Testis (tissue), 3 donors: ENCODE data around the gene AMDHD2. TPM values are rescaled to one million over a fixed set of nuclear protein-coding genes. Genes with fewer than 3 reads are reported as not detected.

Source experiments
- DNase-seq: peaks from one replicate; pipeline ENCODE4 v3.0.0-alpha.2; 2019
- H3K27ac ChIP-seq, 2 donors: fragments of 200-600 bp; sonication (generic); one replicate each; pipeline ENCODE4 v1.5.1; 2019
- H3K27me3 ChIP-seq: fragments of 200-600 bp; sonication (generic); one replicate; pipeline ENCODE4 v1.5.1; 2019
- H3K36me3 ChIP-seq: fragments of 200-600 bp; sonication (generic); one replicate; pipeline ENCODE4 v1.5.1; 2017; ENCODE audit warnings: low read depth; ENCODE audit errors: missing control alignments
- H3K4me1 ChIP-seq: fragments of 200-600 bp; sonication (generic); one replicate; pipeline ENCODE4 v1.5.1; 2019
- H3K4me3 ChIP-seq, 2 donors: fragments of 200-600 bp; sonication (generic); one replicate each; pipeline ENCODE4 v1.5.1; 2017 to 2019
- H3K9me3 ChIP-seq: fragments of 200-600 bp; sonication (generic); one replicate; pipeline ENCODE4 v1.5.1; 2017
- POLR2A ChIP-seq: fragments of 450-650 bp; IDR thresholded peaks from one replicate; pipeline ENCODE4 v1.6.1; 2017; ENCODE audit warnings: antibody characterized with exemption, mild to moderate bottlenecking, moderate library complexity
- WGBS, 2 donors: methylation state at CpG; one replicate each; pipeline ENCODE4 v1.1.5; 2018; 5-methylcytosine and 5-hydroxymethylcytosine counted together
- intact Hi-C: fragments of 100-400 bp; cut with DNase I; formaldehyde crosslinking; loops from one replicate; pipeline ENCODE4 v1.15.1; 2023; ENCODE audit warnings: low total_unique reads
- polyA plus RNA-seq: library from polyadenylated mRNA; stranded (reverse); fragments of 350-450 nt; fragmentation: Illumina TruSeq; extraction: RNeasy Lipid Tissue Mini Kit (QIAGEN cat#74804); gene quantifications from one replicate; pipeline ENCODE4 v1.2.3, GENCODE V29; 2014; ENCODE audit warnings: low read depth, low replicate concordance; ENCODE audit not compliant: insufficient read depth
- total RNA-seq, 2 donors: library from RNA; depleted of rRNA; stranded (reverse); fragments of >200 nt; gene quantifications; one replicate each; pipeline ENCODE4 v1.2.3, GENCODE V29; 2016
- TF ChIP-seq, protein P1 (sequence below), 3 experiments: fragments of 450-650 bp in 2 of 3; fragments of 200-600 bp in 1 of 3; sonication (generic) in 1 of 3; IDR thresholded peaks; one replicate each; pipeline ENCODE4 v1.5.1; 2016 to 2019; ENCODE audit warnings: antibody characterized with exemption in 3 of 3, mild to moderate bottlenecking in 2 of 3, moderate library complexity in 1 of 3

AMDHD2 gene
- total and polyA plus RNA-seq, 3 donors from 2014 or later = 58.6 to 78.8 (median 72.8) TPM

DNA sequence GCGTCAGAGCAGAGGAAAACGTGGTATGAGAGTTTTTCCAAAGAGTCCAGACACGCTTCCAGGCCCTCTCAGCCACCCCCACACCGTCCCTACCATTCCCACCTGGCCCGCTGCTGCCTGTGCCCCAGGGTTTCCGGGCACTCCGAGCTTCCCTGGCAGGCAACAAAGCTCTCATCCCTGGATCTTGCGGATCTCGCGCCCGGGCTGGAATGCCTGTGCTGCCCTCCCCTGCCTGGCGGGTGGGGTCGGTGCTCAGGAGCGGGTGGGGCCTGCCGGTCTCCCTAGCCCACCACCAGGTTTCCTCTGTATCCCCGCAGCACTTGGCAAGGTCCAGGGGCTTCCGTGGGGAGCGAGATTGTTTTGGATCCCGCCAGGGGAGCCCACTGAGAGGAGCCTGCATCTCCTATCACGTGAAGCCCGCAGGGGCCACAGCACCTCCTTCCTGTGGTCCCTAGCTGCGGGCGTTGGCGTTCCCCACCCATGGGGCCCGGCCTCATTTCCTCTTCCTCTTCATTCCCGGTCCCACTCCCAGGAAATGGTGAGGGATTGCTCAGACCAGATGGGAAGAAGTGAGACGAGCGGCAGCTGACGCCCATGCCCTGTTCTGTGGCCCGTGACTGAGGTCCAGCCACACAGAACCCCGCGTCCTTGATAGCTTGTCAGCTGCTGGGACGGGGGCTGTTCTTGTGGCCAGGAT, 34.2 kb upstream of the AMDHD2 start:
- Histone ChIP-seq H3K9me3 (no peaks in the 10 kb centered on the region), H3K36me3 (no peaks in the 10 kb centered on the region), H3K4me1 (peaks cover 19% of the 10 kb centered on the region), H3K27ac (no peak overlapping the region), H3K4me3 (no peak overlapping the region), H3K27me3 (no peaks in the 10 kb centered on the region)
- 83 to 87% methylated on average over 6 to 33 of the region's 33 CpGs for WGBS, 2 donors
- DNase-seq = no peak
- intact Hi-C loops = loop anchor here (10.0 kb wide), 1 partner anchor 151 kb away; no protein-coding TSS in a partner anchor
- TF ChIP-seq, protein P1, sequence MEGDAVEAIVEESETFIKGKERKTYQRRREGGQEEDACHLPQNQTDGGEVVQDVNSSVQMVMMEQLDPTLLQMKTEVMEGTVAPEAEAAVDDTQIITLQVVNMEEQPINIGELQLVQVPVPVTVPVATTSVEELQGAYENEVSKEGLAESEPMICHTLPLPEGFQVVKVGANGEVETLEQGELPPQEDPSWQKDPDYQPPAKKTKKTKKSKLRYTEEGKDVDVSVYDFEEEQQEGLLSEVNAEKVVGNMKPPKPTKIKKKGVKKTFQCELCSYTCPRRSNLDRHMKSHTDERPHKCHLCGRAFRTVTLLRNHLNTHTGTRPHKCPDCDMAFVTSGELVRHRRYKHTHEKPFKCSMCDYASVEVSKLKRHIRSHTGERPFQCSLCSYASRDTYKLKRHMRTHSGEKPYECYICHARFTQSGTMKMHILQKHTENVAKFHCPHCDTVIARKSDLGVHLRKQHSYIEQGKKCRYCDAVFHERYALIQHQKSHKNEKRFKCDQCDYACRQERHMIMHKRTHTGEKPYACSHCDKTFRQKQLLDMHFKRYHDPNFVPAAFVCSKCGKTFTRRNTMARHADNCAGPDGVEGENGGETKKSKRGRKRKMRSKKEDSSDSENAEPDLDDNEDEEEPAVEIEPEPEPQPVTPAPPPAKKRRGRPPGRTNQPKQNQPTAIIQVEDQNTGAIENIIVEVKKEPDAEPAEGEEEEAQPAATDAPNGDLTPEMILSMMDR (IDR thresholded peaks at IDR 0.05) = no peak
- no peak for TF ChIP-seq POLR2A

DNA sequence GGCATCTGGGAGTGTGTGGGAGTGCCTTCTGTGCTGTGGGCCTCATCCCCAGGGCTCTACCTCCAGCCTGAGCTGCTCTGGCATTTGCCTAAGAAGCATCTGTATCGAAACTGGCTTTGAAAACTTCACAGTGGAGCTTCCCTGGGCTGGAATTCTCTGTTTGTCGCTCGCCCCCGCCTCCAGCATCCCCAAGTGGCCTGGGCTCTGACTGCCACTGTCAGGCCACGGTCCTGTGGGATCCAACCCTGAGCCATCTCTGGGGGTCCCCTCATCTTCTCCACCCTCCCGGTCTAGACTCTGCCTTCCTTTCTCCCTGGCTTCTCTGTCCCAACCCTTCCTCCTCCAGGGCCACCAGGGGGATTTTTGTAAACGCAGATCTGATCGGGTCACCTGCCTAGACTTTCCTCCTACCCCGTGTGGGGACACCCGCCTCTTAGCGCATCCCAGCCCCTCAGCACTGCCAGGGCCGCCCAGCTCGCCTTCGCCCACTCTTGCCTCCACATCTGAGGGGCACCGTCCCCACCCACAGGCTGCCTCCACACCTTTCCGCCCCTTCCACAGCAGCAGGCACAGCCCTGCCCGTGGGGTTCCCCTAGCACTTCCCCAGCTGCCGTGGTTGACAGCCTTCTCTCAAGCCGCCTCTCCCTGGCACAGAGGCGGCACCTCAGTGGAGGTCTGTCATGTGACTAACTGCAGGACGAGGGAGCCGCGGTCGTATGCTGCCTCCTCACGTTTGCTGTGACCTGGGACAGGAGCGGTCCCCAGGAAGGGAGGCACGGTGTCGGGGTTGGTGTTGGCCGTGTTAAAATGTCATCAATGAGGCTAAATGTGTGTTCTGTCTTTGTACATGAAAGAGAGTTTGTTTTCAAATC, 33.3 kb upstream of the AMDHD2 start:
- TF ChIP-seq, protein P1 (IDR thresholded peaks at IDR 0.05) = peak in 1 of 3 experiments; percentile 33
- no peak for TF ChIP-seq POLR2A
- no peaks in the 10 kb centered on the region for H3K36me3 ChIP-seq
- H3K4me3 ChIP-seq = no peak overlapping the region
- 71 to 73% methylated on average over 27 to 29 of the region's 29 CpGs for WGBS, 2 donors
- no peaks in the 10 kb centered on the region for H3K9me3 ChIP-seq
- H3K27ac ChIP-seq = no peak overlapping the region
- peak; percentile 81 for DNase-seq
- intact Hi-C loops = loop anchor here (10.0 kb wide), 1 partner anchor 152 kb away; no protein-coding TSS in a partner anchor
- no peaks in the 10 kb centered on the region for H3K27me3 ChIP-seq
- peaks cover 19% of the 10 kb centered on the region for H3K4me1 ChIP-seq

DNA sequence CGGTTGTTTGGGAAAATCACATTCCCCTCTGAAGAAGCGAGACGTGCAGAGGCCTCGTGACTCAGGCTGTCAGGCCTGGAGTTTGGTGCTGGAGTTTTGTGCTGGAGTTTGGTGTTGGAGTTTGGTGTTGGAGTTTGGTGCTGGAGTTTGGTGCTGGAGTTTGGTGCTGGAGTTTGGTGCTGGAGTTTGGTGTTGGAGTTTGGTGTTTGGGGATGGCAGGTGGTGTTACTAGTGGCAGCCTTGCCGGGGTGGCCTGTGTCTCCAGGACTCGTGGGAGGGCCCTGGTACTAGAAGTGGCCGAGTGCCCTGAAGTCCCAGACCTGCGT, 32.7 kb upstream of the AMDHD2 start:
- DNase-seq = no peak
- TF ChIP-seq, protein P1 (IDR thresholded peaks at IDR 0.05) = no peak
- TF ChIP-seq POLR2A = no peak
- Histone ChIP-seq H3K27ac (no peak overlapping the region), H3K27me3 (no peaks in the 10 kb centered on the region), H3K9me3 (no peaks in the 10 kb centered on the region), H3K36me3 (no peaks in the 10 kb centered on the region), H3K4me1 (peaks cover 15% of the 10 kb centered on the region), H3K4me3 (no peak overlapping the region)
- intact Hi-C loops = loop anchor here (10.0 kb wide), 1 partner anchor 153 kb away; no protein-coding TSS in a partner anchor
- WGBS, 2 donors = 63% methylated on average over 8 of the region's 8 CpGs

DNA sequence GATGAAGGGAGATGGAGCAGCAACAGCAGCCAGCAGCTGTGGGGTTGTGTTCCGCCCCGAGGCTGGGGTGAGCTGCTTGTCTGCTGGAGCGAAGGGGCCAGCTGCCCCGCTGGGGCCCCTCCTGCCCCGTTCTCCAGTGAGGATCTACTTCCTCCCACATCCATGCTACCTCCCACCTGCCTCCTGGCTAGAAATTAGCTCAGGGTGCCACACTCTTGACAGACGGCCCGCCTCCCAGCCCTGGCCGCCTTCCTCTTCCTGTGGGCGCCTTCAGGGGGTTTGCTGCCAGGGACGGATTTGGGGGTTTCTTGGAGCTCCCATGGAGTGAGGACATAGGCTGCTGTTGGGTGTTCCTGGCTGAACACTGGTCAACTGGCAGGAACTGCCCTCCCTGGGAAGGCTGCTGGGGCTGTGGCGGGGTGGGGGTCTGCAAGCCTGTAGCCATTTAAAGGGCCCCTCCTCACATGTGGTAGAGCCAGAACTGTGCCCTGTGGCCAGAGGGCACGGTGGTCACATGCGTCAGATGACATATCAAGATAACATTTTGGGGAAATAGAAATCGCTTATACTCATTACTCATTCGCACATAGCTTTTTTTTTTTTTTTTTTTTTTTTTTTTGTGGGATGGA, 32.2 kb upstream of the AMDHD2 start:
- H3K36me3 ChIP-seq = no peaks in the 10 kb centered on the region
- no peaks in the 10 kb centered on the region for H3K9me3 ChIP-seq
- peaks cover 9% of the 10 kb centered on the region for H3K4me1 ChIP-seq
- no peaks in the 10 kb centered on the region for H3K27me3 ChIP-seq
- TF ChIP-seq, protein P1 (IDR thresholded peaks at IDR 0.05) = no peak
- TF ChIP-seq POLR2A = no peak
- H3K4me3 ChIP-seq = no peak overlapping the region
- 77 to 78% methylated on average over 9 to 15 of the region's 15 CpGs for WGBS, 2 donors
- intact Hi-C loops = loop anchor here (10.0 kb wide), 1 partner anchor 153 kb away; no protein-coding TSS in a partner anchor
- no peak overlapping the region for H3K27ac ChIP-seq
- no peak for DNase-seq
